ENCODE results near the gene C19orf67.

- peak; percentile 25 to 66 (median 41) for TF ChIP-seq CTCF (IDR thresholded peaks at IDR 0.05)
- TF ChIP-seq EP300 (IDR thresholded peaks at IDR 0.05) = no peak
- TF ChIP-seq POLR2A (IDR thresholded peaks at IDR 0.05; ENCODE audit: low read depth) = no peak
- no peak for TF ChIP-seq POLR2AphosphoS5 (IDR thresholded peaks at IDR 0.05)
Measured at GRCh38 chr19:14059093-14059480, 26.5 kb downstream of the C19orf67 start.
